Stimulated activated CD4-positive, alpha-beta T cell treated with anti-CD3 and anti-CD28 coated beads, Interleukin-1b, Interleukin-23, amount 100 ng/mL, for 48 hours (primary cell): ENCODE measurements around the gene BCL2.
A peak's percentile ranks its signal among the peaks of the same experiment; 100 is the strongest.

Experiments used
- DNase-seq: peaks from one replicate; pipeline ENCODE4 v3.0.0-alpha.2; 2020

Gene BCL2

GRCh38 chr18:63154350-63155152, 165.0 kb downstream of the BCL2 start:
- no peak for DNase-seq

- DNase-seq: peak; percentile 65
These were observed 166.8 kb downstream of the BCL2 start for GRCh38 chr18:63152791-63153190.

- no peak for DNase-seq
These were observed 167.5 kb downstream of the BCL2 start for GRCh38 chr18:63152096-63152495.

- no peak for DNase-seq
These were observed 168.0 kb downstream of the BCL2 start for GRCh38 chr18:63151539-63151938.

DNA sequence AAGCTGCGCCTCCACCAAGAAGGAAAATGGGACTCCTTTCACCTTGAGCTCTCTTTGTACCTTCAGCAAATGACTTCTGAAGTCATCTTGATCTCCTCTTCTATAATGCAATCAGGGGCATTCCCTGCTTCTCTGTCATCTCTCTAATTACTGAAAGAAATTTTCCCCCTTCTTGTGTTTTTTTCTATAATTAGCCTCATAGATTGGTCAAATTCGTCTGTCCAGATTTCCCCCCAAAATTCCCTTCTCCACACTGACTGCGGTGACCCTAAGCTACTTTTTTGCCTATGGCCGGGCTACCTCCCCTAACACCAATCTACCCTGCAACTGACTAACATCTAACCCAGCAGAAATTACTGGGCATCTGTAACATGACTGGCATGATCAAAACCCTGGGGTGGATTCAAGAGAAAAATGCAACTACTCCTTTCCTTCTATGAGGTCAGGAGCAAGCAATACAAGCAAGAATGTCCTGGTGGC, 168.6 kb downstream of the BCL2 start:
- DNase-seq: no peak

GRCh38 chr18:63150326-63150725, 169.2 kb downstream of the BCL2 start:
- no peak for DNase-seq

GRCh38 chr18:63149302-63149587, 170.3 kb downstream of the BCL2 start:
- DNase-seq: no peak

GRCh38 chr18:63148449-63149301, 170.9 kb downstream of the BCL2 start:
- DNase-seq: no peak

GRCh38 chr18:63147973-63148372, 171.6 kb downstream of the BCL2 start:
- no peak for DNase-seq

GRCh38 chr18:63146828-63147409, 172.7 kb downstream of the BCL2 start:
- no peak for DNase-seq

GRCh38 chr18:63145851-63146555, 173.6 kb downstream of the BCL2 start:
- DNase-seq: no peak

- no peak for DNase-seq
These were observed 174.3 kb downstream of the BCL2 start for GRCh38 chr18:63145166-63145850.

DNA sequence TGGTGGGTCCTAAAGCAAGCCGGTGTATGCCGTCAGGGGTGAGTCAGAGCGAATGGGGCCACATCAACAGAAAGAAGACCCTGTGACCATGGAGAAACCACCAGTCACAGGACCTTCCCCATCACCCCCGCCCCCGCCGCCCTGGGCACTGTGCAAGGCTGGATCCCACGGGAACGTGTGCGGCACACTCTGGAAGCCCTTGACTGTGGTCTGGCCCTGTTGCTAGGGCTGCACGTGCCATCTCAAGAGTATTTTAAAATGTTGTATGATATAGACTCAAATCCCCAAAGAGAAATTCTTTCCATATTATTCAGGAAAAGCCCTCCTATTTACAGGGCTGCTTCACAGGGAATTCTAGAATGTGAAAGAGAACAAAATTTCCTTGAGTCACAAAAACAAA, 174.8 kb downstream of the BCL2 start:
- DNase-seq: no peak

GRCh38 chr18:63143330-63143771, 176.2 kb downstream of the BCL2 start:
- no peak for DNase-seq

GRCh38 chr18:63142594-63143225, 176.9 kb downstream of the BCL2 start:
- DNase-seq: no peak

DNA sequence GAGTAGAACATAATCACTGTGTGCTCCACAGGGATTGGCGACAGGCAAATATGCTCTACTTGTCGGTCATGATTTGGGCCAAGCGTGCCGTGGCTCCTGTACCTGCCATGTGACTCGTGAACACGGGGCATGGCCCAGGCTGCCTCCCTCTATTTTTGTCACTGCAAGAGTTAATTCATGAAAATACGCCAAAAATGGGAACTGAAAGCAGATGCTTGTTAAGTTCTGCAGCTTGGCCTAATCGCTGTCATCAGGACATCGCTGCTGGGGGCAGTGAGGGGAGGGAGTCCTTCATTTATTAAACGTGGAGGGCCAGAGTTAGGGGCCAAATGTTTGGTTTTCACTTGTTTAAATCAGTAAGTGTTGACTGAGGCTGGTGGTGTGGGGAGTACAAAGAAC, 177.8 kb downstream of the BCL2 start:
- no peak for DNase-seq

DNA sequence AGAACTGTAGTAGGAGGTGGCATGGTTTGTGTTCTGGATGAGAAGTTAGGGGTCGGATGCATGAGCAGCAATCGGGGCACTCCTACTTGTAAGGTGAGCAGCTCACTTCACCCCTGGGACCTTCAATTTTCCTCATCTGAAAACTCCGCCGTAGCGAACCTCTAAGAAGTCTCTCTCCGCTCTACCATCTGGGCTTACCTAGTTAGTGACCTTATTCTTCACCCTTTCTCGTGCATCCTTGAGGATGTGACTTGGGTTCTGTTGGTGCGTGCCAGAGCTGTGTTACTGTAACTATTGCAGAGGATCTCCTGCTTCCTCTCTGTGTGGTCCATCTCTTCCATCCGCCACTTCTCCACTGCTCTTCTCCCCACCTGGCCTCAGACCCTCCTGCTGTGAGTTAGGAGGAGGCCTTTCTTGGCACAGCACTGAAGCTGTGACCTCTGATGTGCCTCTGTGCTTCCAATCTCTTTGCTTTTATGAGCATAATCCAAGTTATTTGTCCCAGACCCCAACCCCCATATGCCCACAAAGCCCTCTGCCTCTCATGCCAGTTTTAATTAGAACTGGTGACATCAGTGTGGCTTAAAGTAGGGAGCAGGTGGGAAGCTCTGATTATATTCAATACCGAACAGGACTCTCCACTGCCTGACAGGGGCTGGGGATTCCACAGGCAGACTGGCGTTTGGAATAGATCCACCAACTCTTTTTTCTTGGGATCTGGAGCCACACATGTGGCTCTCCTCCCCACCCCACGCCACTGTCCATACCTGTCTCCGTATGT, 178.4 kb downstream of the BCL2 start:
- no peak for DNase-seq

DNA sequence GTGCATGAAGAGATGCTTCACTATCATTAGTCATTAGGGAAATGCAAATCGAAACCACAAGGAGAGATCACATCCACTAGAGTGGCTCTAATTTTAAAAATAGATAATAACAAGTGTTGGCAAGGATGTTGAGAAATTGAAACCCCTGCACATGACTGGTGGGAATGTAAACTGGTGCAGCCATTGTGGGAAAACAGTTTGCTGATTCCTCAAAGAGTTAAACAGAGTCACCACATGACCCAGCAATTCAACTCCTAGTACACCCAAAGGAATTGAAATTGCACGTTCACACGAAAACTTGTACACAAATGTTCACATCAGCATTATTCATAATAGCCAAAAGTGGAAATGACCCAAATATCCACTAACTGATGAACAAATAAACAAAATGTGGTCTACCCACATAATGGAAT, 179.5 kb downstream of the BCL2 start:
- no peak for DNase-seq

GRCh38 chr18:63138436-63139340, 180.9 kb downstream of the BCL2 start:
- no peak for DNase-seq

DNA sequence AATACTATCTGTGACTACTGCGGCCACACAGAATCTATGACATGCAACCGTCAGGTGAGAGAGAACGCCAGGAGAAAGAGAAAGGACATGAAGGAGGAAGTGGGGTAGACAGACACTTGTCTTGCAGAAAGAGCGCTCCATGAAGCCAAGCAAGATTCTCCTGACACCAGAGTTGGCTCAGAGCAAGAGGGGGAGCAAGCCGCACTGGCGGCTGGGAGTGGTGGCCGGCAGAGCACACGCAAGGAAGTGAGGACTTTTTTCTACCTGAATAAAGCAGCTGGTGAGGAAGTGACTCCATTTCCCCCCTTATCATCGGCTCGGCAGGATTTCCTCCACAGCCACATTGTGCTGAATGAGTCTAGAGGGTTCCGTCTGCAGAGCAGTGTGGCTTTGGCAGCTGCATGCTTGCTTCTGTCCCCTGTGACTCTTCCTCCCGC, 181.6 kb downstream of the BCL2 start:
- DNase-seq: peak; percentile 53
